Neural cell (in vitro differentiated cells): ENCODE measurements around the gene ERBB2. TPM values are rescaled to one million over a fixed set of nuclear protein-coding genes. Genes with fewer than 3 reads are reported as not detected.
"Not testable (repeated sequence)": the region's sequence is repeated elsewhere in the genome, so short reads cannot be mapped to it uniquely, and the experiment has no call there.

Source experiments
- H2AFZ ChIP-seq: fragments of 200-600, 300-800 bp; sonication (generic), shearing (Covaris generic); 2 replicates; pipeline ENCODE4 v1.6.0; 2014; ENCODE audit warnings: low read depth, mild to moderate bottlenecking, antibody characterized with exemption, low read length, moderate library complexity
- H3F3A ChIP-seq: fragments of 200-600 bp; shearing (Covaris generic); 2 replicates; pipeline ENCODE4 v1.6.1; 2016; ENCODE audit warnings: mild to moderate bottlenecking, moderate library complexity, mixed read lengths, antibody characterized with exemption, low read length; ENCODE audit not compliant: insufficient read depth, poor library complexity, severe bottlenecking
- H3K27ac ChIP-seq: fragments of 200-600, 300-800 bp; sonication (generic), shearing (Covaris generic); 2 replicates; pipeline ENCODE4 v1.5.1; 2014; ENCODE audit warnings: mild to moderate bottlenecking, low read length, moderate library complexity
- H3K27me3 ChIP-seq: fragments of 300-800, 200-600 bp; sonication (generic), shearing (Covaris generic); 2 replicates; pipeline ENCODE4 v1.6.0; 2014; ENCODE audit warnings: mild to moderate bottlenecking, low read depth, low read length, moderate library complexity; ENCODE audit not compliant: insufficient read depth
- H3K36me3 ChIP-seq: fragments of 300-800, 200-600 bp; sonication (generic), shearing (Covaris generic); 2 replicates; pipeline ENCODE4 v1.5.1; 2014; ENCODE audit warnings: mild to moderate bottlenecking, antibody characterized with exemption, low read length, moderate library complexity; ENCODE audit not compliant: insufficient read depth
- H3K4me2 ChIP-seq: fragments of 300-800, 200-600 bp; sonication (generic), shearing (Covaris generic); 2 replicates; pipeline ENCODE4 v1.6.0; 2014; ENCODE audit warnings: mild to moderate bottlenecking, low read length
- H3K4me3 ChIP-seq: fragments of 300-800, 200-600 bp; sonication (generic), shearing (Covaris generic); 2 replicates; pipeline ENCODE4 v1.5.1; 2014; ENCODE audit warnings: mild to moderate bottlenecking, low read length, moderate library complexity
- H3K79me2 ChIP-seq: fragments of 200-600 bp; shearing (Covaris generic); replicated peaks from 2 replicates; pipeline ENCODE4 v1.6.0; 2014; ENCODE audit warnings: mild to moderate bottlenecking, low read length, moderate library complexity; ENCODE audit not compliant: insufficient read depth
- H3K9ac ChIP-seq: fragments of 300-800, 200-600 bp; sonication (generic), shearing (Covaris generic); 2 replicates; pipeline ENCODE4 v1.6.1; 2016; ENCODE audit warnings: mild to moderate bottlenecking, low read length, mixed read lengths
- H3K9me2 ChIP-seq: fragments of 200-600 bp; shearing (Covaris generic); 2 replicates; pipeline ENCODE4 v1.6.1; 2016; ENCODE audit warnings: mild to moderate bottlenecking, low read length, mixed read lengths; ENCODE audit not compliant: insufficient read depth
- H3K9me3 ChIP-seq: fragments of 200-600, 300-800 bp; sonication (generic), shearing (Covaris generic); 2 replicates; pipeline ENCODE4 v1.6.1; 2016; ENCODE audit warnings: mild to moderate bottlenecking, mixed run types, low read length, moderate library complexity, mixed read lengths
- H4K20me1 ChIP-seq: fragments of 200-600 bp; shearing (Covaris generic); 2 replicates; pipeline ENCODE4 v1.6.1; 2016; ENCODE audit warnings: mild to moderate bottlenecking, mixed run types; ENCODE audit not compliant: insufficient read depth
- CTCF ChIP-seq: fragments of 450-650 bp; IDR thresholded peaks from 2 replicates; pipeline ENCODE4 v1.5.1; 2014; ENCODE audit warnings: antibody characterized with exemption, mild to moderate bottlenecking, moderate library complexity; ENCODE audit not compliant: poor library complexity, severe bottlenecking
- EP300 ChIP-seq: fragments of 450-650 bp; conservative IDR thresholded peaks from 2 replicates; pipeline ENCODE4 v1.6.1; 2014; ENCODE audit warnings: antibody characterized with exemption, mild to moderate bottlenecking, moderate library complexity; ENCODE audit not compliant: poor library complexity, severe bottlenecking
- EZH2 ChIP-seq: fragments of 200-600, 300-800 bp; shearing (Covaris generic), sonication (generic); IDR thresholded peaks from 2 replicates; pipeline ENCODE4 v1.6.1; 2014; ENCODE audit warnings: antibody characterized with exemption, low read length, borderline replicate concordance, mild to moderate bottlenecking; ENCODE audit not compliant: insufficient read depth, poor library complexity, severe bottlenecking
- MXI1 ChIP-seq: fragments of 450-650 bp; conservative IDR thresholded peaks from 2 replicates; pipeline ENCODE4 v1.6.1; 2014; ENCODE audit warnings: antibody characterized with exemption, mild to moderate bottlenecking; ENCODE audit not compliant: poor library complexity, severe bottlenecking
- POLR2AphosphoS5 ChIP-seq: IDR thresholded peaks from 2 replicates; pipeline ENCODE4 v1.6.1; 2012
- RAD21 ChIP-seq: fragments of 450-650 bp; conservative IDR thresholded peaks from 2 replicates; pipeline ENCODE4 v1.6.1; 2014; ENCODE audit warnings: antibody characterized with exemption, mild to moderate bottlenecking, moderate library complexity
- SMC3 ChIP-seq: fragments of 450-650 bp; conservative IDR thresholded peaks from 2 replicates; pipeline ENCODE4 v1.6.1; 2014; ENCODE audit warnings: antibody characterized with exemption, mild to moderate bottlenecking, moderate library complexity; ENCODE audit not compliant: poor library complexity
- TAF1 ChIP-seq: IDR thresholded peaks from 2 replicates; pipeline ENCODE4 v1.6.1; 2012; ENCODE audit warnings: low read depth
- polyA plus RNA-seq: library from polyadenylated mRNA; depleted of rRNA; stranded (reverse); fragments of >200 nt; gene quantifications from 2 replicates; pipeline ENCODE4 v1.2.3, GENCODE V29; 2014
- TF ChIP-seq, protein P1 (sequence below): IDR thresholded peaks from 2 replicates; pipeline ENCODE4 v1.6.1; 2012; ENCODE audit warnings: borderline replicate concordance

Gene ERBB2
- polyA plus RNA-seq, 1 donor from 2014 or later, result 16.0 TPM

DNA sequence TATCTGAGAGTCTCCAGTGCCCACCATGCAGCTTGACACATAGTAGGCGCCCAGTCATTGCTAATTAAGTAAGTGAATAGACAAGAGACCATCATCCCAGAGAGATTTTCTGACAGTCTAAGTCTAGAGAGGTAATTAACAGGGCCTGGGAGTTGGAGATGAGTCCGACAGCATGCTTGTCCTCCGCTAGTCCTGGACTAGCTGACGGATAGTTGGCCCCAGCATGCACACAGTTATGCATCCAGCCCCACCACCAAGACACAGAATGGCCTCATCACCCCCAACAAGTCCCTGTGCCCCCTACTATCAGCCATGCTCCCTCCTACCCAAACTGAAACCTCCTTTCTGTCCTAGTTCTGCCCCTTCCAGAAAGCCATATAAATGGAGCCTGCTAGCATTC lies 47.9 kb downstream of the ERBB2 start:
- Histone ChIP-seq H3K27ac (no peak overlapping the region), H2AFZ (no peak overlapping the region), H3K4me2 (no peak overlapping the region), H3K4me3 (no peak overlapping the region), H3K9me2 (no peaks in the 10 kb centered on the region), H3K36me3 (no peaks in the 10 kb centered on the region), H3K9me3 (no peaks in the 10 kb centered on the region), H3K27me3 (no peaks in the 10 kb centered on the region), H3K9ac (no peak overlapping the region), H3K79me2 (no peaks in the 10 kb centered on the region), H4K20me1 (no peaks in the 10 kb centered on the region), H3F3A (no peaks in the 10 kb centered on the region)
- TF ChIP-seq, protein P1, sequence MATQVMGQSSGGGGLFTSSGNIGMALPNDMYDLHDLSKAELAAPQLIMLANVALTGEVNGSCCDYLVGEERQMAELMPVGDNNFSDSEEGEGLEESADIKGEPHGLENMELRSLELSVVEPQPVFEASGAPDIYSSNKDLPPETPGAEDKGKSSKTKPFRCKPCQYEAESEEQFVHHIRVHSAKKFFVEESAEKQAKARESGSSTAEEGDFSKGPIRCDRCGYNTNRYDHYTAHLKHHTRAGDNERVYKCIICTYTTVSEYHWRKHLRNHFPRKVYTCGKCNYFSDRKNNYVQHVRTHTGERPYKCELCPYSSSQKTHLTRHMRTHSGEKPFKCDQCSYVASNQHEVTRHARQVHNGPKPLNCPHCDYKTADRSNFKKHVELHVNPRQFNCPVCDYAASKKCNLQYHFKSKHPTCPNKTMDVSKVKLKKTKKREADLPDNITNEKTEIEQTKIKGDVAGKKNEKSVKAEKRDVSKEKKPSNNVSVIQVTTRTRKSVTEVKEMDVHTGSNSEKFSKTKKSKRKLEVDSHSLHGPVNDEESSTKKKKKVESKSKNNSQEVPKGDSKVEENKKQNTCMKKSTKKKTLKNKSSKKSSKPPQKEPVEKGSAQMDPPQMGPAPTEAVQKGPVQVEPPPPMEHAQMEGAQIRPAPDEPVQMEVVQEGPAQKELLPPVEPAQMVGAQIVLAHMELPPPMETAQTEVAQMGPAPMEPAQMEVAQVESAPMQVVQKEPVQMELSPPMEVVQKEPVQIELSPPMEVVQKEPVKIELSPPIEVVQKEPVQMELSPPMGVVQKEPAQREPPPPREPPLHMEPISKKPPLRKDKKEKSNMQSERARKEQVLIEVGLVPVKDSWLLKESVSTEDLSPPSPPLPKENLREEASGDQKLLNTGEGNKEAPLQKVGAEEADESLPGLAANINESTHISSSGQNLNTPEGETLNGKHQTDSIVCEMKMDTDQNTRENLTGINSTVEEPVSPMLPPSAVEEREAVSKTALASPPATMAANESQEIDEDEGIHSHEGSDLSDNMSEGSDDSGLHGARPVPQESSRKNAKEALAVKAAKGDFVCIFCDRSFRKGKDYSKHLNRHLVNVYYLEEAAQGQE, result no peak
- TF ChIP-seq CTCF (no peak), EP300 (no peak), MXI1 (no peak), POLR2AphosphoS5 (no peak), EZH2 (no peak), RAD21 (no peak), TAF1 (no peak), SMC3 (no peak)

DNA sequence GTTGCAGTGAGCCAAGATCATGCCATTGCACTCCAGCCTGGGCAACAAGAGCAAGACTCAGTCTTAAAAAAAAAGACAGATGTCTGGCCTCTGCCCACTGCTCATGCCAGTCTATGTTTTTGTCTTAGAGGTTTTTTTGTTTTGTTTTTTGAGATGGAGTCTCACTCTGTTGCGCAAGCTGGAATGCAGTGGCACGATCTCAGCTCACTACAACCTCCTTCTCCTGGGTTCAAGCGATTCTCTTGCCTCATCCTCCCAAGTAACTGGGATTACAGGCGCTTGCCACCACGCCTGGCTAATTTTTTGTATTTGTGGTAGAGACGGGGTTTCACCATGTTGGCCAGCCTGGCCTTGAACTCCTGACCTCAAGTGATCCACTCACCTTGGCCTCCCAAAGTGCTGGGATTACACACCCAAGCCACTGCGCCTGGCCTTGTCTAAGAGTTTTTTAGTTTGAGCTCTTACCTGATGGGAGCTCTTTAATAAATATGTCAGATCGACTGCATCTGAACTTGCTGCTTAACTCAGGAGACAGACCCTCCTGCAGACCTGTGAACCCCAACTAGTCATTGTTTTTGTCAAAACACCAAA lies 48.7 kb downstream of the ERBB2 start:
- H3K36me3 ChIP-seq, H2AFZ ChIP-seq, H3K4me3 ChIP-seq, H3K9ac ChIP-seq, H3K79me2 ChIP-seq, H3K27me3 ChIP-seq, H3K9me3 ChIP-seq, H3K9me2 ChIP-seq, H3F3A ChIP-seq, H4K20me1 ChIP-seq, H3K4me2 ChIP-seq, H3K27ac ChIP-seq: not testable (repeated sequence)
